ENCODE results near the gene GATB.

GATB gene

GRCh38 chr4:151796106-151796505, 35.3 kb upstream of the GATB start:
- Histone ChIP-seq H3K36me3 (no peaks in the 10 kb centered on the region), H3K4me1 (ENCODE audit: control insufficient read depth in 1 of 2, insufficient read depth in 1 of 2, low read depth in 1 of 2, low read length in 1 of 2) (no peaks in the 10 kb centered on the region), H3K27me3 (peaks cover 44% of the 10 kb centered on the region), H3K27ac (no peak overlapping the region), H3K9me3 (no peaks in the 10 kb centered on the region), H3K4me3 (ENCODE audit: low read depth in 1 of 2, low read length in 1 of 2) (no peak overlapping the region)
- no peak for TF ChIP-seq CTCF (IDR thresholded peaks at IDR 0.05)

- TF ChIP-seq CTCF (IDR thresholded peaks at IDR 0.05): no peak
- H3K36me3 ChIP-seq: no peaks in the 10 kb centered on the region
- no peak overlapping the region for H3K27ac ChIP-seq
- peaks cover 63% of the 10 kb centered on the region for H3K27me3 ChIP-seq
- no peak overlapping the region for H3K4me3 ChIP-seq (ENCODE audit: low read depth in 1 of 2, low read length in 1 of 2)
- H3K9me3 ChIP-seq: no peaks in the 10 kb centered on the region
- no peaks in the 10 kb centered on the region for H3K4me1 ChIP-seq (ENCODE audit: control insufficient read depth in 1 of 2, insufficient read depth in 1 of 2, low read depth in 1 of 2, low read length in 1 of 2)
Observed at GRCh38 chr4:151792995-151793394, 32.2 kb upstream of the GATB start.

DNA sequence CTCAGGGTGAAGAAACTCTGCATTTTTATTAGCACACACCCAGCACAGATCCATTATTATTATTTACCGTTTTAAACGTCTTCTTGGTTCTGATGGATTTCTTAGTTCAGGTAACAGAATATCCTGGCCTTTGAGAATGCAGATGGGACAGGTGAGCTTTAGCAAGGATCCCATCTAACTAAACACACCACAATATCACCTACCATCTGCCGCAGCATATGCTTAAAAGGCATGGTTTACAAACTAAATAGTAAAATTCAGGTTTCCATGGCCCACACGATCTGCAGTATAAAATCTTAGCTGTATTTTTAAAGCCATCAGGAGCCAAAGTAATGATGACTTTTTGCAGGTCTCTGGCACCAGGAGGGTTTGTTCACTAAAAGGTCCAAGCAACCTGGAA, 31.7 kb upstream of the GATB start:
- Histone ChIP-seq H3K4me1 (ENCODE audit: control insufficient read depth in 1 of 2, insufficient read depth in 1 of 2, low read depth in 1 of 2, low read length in 1 of 2) (no peaks in the 10 kb centered on the region), H3K4me3 (ENCODE audit: low read depth in 1 of 2, low read length in 1 of 2) (no peak overlapping the region)

GRCh38 chr4:151788021-151788420, 27.2 kb upstream of the GATB start:
- peaks cover 61% of the 10 kb centered on the region for H3K27me3 ChIP-seq
- H3K27ac ChIP-seq: no peak overlapping the region
- H3K4me3 ChIP-seq (ENCODE audit: low read depth in 1 of 2, low read length in 1 of 2): no peak overlapping the region
- H3K36me3 ChIP-seq: no peaks in the 10 kb centered on the region
- no peaks in the 10 kb centered on the region for H3K4me1 ChIP-seq (ENCODE audit: control insufficient read depth in 1 of 2, insufficient read depth in 1 of 2, low read depth in 1 of 2, low read length in 1 of 2)
- no peaks in the 10 kb centered on the region for H3K9me3 ChIP-seq
- no peak for TF ChIP-seq CTCF (IDR thresholded peaks at IDR 0.05)

More for the DNA sequence above, 31.7 kb upstream of the GATB start:
- H3K9me3 ChIP-seq: no peaks in the 10 kb centered on the region
- H3K27me3 ChIP-seq: peaks cover 63% of the 10 kb centered on the region
- TF ChIP-seq CTCF (IDR thresholded peaks at IDR 0.05): no peak
- H3K27ac ChIP-seq: no peak overlapping the region
- H3K36me3 ChIP-seq: no peaks in the 10 kb centered on the region

- H3K4me3 ChIP-seq (ENCODE audit: low read depth in 1 of 2, low read length in 1 of 2): no peak overlapping the region
- H3K27me3 ChIP-seq: peaks cover 58% of the 10 kb centered on the region
- H3K9me3 ChIP-seq: no peaks in the 10 kb centered on the region
- no peaks in the 10 kb centered on the region for H3K36me3 ChIP-seq
- no peaks in the 10 kb centered on the region for H3K4me1 ChIP-seq (ENCODE audit: control insufficient read depth in 1 of 2, insufficient read depth in 1 of 2, low read depth in 1 of 2, low read length in 1 of 2)
- TF ChIP-seq CTCF (IDR thresholded peaks at IDR 0.05): no peak
- H3K27ac ChIP-seq: no peak overlapping the region
Observed at GRCh38 chr4:151786158-151786495, 25.3 kb upstream of the GATB start.

Data from neutrophil (primary cell).